PFSK-1 (cell line): ENCODE data around the gene TTC39C.

Experiments
- POLR2AphosphoS5 ChIP-seq: IDR thresholded peaks from 2 replicates; pipeline ENCODE4 v1.6.1; 2012; ENCODE audit warnings: low read depth, mild to moderate bottlenecking, control low read depth, low read length, moderate library complexity
- SIN3A ChIP-seq: IDR thresholded peaks from 2 replicates; pipeline ENCODE4 v1.6.1; 2012; ENCODE audit warnings: mild to moderate bottlenecking, low read length, moderate library complexity, borderline replicate concordance; ENCODE audit not compliant: insufficient read depth
- TAF1 ChIP-seq: IDR thresholded peaks from 2 replicates; pipeline ENCODE4 v1.6.1; 2012; ENCODE audit warnings: low read length, control low read depth, borderline replicate concordance; ENCODE audit not compliant: insufficient read depth
- TF ChIP-seq, protein P1 (sequence below), 2 experiments: IDR thresholded peaks; 2 replicates each; pipeline versions ENCODE4 v1.6.1 to v1.8.0; 2011 to 2012; ENCODE audit warnings: low read depth in 2 of 2, low read length in 2 of 2, control low read depth in 1 of 2, inconsistent platforms in 1 of 2, mild to moderate bottlenecking in 1 of 2, moderate library complexity in 1 of 2; ENCODE audit not compliant: insufficient read depth in 1 of 2

DNA sequence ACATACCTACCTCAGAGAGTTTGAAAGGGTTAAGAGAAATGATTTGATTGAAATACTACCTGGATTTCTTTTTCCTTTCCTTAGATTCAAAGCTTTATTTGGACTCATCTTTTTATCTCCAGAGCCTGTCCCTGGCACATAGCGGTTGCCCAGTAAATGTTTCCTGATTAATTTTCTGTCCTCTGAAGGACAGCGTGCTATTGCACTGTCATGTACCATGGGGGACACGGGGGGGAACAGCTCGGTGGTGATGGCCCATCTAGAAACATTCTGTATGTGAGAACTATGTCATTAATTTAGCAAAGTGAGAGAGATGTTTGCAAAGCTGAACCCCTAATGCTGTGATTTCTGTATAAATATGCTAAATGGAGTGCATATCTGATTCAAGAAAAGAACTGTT lies 97.9 kb downstream of the TTC39C start:
- TF ChIP-seq SIN3A, result no peak
- no peak for TF ChIP-seq POLR2AphosphoS5
- TF ChIP-seq, protein P1, sequence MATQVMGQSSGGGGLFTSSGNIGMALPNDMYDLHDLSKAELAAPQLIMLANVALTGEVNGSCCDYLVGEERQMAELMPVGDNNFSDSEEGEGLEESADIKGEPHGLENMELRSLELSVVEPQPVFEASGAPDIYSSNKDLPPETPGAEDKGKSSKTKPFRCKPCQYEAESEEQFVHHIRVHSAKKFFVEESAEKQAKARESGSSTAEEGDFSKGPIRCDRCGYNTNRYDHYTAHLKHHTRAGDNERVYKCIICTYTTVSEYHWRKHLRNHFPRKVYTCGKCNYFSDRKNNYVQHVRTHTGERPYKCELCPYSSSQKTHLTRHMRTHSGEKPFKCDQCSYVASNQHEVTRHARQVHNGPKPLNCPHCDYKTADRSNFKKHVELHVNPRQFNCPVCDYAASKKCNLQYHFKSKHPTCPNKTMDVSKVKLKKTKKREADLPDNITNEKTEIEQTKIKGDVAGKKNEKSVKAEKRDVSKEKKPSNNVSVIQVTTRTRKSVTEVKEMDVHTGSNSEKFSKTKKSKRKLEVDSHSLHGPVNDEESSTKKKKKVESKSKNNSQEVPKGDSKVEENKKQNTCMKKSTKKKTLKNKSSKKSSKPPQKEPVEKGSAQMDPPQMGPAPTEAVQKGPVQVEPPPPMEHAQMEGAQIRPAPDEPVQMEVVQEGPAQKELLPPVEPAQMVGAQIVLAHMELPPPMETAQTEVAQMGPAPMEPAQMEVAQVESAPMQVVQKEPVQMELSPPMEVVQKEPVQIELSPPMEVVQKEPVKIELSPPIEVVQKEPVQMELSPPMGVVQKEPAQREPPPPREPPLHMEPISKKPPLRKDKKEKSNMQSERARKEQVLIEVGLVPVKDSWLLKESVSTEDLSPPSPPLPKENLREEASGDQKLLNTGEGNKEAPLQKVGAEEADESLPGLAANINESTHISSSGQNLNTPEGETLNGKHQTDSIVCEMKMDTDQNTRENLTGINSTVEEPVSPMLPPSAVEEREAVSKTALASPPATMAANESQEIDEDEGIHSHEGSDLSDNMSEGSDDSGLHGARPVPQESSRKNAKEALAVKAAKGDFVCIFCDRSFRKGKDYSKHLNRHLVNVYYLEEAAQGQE (IDR thresholded peaks at IDR 0.05; ENCODE audit: insufficient read depth in 1 of 2, low read depth in 2 of 2, low read length in 2 of 2), result no peak
- TF ChIP-seq TAF1, result no peak
